Limb (tissue), 2 donors: ENCODE measurements around the gene LRRC52.

Experiments
- DNase-seq, 2 donors: peaks; one replicate each; pipeline ENCODE4 v3.0.0-alpha.2; 2016; ENCODE audit errors: extremely low spot score in 2 of 2

LRRC52 gene

DNA sequence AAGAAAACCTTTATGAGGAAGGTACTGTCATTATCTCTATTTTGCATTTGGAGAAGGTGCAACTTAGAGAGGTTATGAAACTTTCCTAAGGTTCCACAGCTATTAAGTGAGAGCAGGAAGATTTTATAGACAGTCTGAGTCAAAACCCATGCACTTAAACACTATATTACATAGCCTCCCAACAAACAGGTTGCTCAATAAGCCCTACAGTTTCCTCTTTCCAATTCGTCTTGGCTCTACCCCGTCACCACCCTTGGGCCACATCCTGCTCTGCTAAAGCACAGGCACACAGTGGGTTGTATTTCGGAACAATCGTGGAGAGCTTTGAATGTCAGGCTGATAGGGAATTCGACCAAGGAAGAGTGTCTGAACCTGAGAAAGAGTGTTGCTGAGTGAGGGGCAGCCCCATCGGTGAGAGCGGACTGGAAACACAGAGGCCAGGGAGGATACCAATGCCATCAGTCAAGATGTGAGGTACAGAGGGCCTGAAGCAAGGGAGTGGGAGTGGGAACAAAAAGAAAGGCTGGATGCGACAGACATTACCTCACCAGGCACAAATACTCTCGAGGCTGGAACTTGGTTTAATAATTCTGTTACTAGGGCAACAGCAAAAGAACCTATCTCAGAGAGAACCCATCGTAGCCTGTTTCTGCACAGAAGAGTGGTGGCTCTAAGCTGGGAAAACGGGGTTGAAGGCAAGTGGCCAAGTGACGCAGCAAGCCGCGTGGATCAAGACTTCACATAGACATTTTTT lies 6.3 kb upstream of the LRRC52 start:
- DNase-seq: no peak

DNA sequence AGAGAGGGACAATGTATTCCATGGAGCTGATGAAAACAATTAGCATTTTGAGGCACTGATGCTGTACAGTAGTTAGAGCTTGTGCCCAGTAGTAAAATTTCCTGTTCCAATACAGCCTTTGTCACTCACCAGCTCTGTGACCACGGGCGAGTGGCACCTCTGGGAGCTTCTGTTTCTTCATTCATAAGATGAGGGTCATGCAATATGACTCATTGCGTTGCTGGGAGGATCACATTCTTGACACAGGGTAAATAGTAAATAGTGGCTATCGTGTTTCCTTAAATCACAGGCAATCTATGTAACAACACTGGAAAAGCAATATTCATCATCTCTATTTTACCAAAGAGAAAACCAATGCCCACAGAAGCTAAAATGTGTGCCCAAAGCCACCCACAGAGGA lies 4.5 kb upstream of the LRRC52 start:
- DNase-seq: no peak

DNA sequence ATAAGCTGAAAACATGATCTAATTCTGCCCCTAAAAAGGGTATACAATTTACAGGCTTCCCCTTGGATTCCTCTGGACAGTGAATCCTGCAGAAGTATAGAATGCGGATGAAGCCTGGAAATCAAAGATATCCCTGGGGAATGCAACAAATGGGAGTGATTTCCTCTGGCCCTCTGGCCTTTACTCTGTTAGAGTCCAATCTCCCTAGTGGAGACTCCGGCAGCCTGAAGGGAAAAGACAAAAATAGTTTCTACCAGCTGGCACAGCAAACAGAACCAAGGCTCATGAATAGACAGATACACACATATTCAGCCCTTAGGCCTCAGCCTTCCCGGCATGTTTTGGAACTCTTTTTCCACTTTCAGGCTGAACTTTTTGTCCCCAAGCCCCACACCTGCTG lies 3.9 kb upstream of the LRRC52 start:
- DNase-seq: no peak

DNA sequence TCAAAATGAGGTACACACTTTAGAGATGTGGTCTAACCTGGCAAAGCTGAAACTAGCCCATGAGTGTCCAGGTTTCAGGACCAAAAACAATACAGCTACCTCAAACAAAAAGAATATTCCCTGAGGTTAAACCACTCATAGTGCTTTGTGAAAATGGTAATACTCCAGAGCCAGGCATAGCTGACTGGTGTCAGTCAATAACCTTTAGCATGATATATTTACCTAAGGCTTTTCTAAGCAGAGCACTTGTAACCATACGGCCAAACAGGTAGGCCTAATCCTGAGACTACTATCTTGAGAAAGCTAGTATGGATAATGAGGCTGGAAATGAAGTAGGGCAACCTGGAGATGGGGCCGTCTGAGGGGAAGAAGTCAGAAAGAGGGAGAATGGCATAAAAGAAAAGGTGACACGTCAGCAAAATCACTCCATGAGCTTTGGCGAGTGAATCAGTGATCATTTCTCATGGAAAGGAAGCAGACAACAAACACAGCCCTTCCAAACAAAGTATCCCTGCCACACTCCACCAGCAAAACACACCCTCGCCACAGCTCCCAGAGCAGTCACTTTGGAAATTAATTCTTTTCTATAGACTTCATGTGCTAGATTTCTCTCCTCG lies 1.7 kb upstream of the LRRC52 start:
- no peak for DNase-seq

DNA sequence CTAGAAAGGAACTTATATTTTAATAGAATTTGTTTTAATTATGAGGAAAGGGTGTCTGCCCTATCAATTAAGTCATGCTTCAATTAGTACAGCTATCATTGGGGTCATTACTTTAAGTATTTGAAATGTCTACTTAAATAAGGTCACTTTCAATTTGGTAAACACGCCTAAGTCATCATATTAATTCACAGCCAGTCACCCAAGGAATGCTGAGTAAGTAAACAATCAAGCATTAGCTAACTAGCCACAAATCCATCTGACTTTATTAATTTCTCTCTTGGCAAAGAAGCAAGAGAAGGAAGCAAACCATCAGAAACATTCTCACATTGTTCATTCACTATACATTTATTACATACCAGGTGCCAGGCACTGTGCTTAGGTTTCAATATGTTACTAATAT lies 1.2 kb upstream of the LRRC52 start:
- no peak for DNase-seq

DNA sequence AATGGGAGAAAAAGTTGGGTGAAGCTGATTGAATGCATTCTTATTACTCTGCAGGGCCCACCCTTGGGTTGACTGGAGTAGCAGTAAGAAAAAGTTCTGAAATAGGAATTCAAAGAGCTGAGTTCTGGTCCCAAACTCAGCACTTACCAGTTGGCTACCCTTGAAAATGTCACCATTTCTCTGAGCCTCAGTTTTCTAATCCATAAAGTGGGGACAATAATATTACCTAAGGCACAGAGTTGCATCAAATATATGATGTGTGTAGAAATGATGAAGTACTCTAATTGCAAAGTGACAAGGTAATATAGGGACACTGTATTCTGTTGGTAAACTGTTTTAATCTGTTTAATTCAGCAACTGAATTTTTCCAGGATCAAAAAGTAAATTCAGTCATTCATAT lies 1.2 kb downstream of the LRRC52 start:
- DNase-seq: no peak

DNA sequence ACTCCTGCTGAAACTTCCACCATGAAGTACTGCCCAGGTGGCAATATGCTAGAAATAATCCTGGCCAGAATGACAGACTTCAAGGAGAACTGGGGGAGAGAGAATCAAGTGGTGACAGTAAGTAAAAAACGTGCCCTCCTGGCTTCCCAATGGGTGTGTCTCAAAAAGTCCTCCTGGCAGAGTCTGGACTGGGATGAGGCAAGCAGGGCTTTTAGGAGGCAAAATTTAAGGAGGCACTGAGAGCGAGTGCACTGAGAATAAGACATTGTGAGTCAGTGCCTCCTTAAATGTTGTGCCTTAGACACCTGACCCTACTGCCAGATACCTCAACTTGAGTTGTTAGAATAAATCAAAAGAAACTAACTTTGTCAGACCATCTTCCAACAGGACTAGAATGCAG lies 2.2 kb downstream of the LRRC52 start:
- no peak for DNase-seq

DNA sequence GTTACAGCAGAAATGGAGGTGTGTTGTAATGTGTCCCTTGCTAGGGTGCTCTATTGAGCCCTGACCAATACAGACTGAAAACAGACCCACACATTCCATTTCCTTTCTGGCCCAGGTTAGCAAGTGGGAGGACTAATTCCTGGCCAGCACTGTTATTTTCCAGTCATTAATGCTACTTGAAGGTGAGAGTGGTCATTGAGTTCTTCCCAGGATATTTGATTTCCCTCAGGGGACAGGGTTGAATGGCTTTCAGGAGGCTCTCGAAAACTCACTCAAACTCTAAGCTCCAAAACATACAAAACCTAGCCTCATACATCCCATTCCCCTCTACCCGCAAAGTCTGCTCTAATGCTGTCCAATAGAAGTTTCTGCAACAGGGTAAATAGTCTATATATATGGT lies 6.2 kb downstream of the LRRC52 start:
- DNase-seq: peak in 1 of 2 donors; percentile 39

DNA sequence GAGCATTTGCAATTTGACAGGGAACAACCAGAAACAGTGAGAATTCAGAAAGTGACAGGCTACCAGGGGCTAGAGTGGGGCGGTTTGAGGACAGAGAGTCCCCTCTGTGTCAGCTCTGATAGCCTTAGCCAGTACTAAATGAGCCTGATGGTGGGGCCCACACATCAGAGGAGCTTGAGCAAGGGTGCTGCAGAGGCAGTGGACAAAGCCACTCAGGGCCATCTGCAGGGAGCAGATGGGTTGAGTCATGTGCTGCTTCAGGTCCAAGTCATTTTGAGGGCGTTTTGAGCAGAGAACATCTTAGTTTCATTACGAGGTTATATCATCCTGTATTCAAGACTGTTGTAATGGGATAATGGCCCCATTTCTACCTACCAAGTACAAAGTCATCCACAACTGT lies 7.7 kb downstream of the LRRC52 start:
- no peak for DNase-seq

DNA sequence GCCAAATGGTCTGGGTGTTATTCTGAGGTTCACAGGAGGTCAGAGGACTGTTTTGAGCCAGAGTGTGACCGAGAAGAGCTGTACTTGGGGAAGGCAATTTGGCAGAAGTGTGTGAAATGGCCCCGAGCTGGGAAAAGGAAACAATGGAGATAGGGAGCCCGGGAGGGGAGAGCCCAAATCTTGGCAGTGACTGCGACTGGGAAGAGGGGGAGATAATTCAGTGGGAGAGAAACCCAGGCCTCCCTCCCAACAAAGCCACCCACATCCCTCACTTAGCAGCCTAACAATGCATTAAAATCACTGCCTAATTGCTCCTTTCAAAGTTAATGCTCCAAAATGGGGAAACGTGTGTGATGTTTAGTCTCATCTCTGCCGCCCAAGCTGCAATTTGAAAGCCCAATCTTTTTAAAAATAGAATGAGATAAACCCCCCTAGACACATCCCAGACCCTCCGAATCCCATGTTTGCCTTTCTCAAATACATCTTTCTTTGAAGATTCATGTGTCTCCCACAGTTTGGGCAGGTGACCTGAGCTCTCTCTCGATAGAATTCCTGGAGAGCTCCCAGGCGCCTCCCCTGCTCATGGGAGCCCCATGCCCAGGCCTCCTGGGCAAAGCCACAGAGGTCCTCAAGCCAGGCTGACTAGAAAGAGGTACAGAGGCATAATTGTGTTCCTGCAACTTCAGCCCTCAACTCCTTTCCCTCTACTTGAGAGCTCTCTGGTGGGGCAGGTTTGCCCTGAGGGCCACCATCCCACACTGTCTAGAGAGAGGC lies 17.3 kb downstream of the LRRC52 start:
- DNase-seq: no peak

DNA sequence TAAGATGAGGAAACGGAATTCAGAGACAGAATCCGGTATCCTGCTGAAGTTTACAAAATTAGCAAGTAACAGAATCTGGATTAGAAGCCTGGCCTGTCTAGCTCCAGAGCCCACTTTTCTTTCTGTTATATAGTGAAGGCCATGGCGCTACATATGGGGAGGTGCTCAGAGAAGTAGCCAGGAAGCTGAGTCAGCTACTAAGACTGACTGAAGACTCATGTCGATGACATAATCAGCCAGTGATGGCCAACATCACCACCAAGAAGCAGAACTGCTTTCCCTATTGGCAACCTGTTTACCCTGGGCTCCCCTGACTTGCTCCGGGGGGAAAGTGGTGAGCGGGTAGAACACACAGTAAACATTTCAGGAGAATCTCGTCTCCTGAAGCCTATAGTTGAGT lies 18.8 kb downstream of the LRRC52 start:
- DNase-seq: no peak

DNA sequence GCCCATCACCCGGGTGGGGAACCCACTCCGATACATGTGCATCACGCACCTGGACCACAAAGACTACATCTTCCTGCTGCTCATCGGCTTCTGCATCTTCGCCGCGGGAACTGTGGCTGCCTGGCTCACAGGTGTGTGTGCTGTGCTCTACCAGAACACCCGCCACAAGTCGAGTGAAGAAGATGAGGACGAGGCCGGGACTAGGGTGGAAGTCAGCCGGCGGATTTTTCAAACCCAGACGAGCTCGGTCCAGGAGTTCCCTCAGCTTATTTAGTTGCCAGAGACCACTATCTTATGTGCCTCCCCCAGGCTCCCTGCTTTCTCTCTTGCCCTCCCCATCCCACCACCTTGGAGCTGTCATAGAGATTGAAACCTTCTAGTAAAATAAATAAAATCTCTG lies 19.8 kb downstream of the LRRC52 start:
- DNase-seq: no peak

DNA sequence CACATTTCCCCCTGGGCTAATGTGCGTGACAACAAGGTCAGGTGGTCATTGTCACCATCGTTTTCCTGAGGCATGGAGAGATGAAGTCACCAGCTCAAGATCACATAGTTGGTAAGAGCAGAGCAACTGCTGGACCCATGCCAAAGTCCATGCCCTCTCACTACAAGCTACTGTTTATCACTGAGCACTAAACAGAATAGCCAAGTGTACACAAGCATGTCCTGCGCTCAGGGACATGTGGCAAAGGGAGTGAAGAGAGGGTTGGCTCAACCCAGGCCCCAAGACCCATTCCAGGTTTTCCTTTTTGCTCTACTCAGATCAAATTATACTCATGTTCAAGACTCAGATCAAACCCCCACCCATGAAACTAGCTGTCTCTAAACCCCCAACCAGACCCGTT lies 20.8 kb downstream of the LRRC52 start:
- no peak for DNase-seq

DNA sequence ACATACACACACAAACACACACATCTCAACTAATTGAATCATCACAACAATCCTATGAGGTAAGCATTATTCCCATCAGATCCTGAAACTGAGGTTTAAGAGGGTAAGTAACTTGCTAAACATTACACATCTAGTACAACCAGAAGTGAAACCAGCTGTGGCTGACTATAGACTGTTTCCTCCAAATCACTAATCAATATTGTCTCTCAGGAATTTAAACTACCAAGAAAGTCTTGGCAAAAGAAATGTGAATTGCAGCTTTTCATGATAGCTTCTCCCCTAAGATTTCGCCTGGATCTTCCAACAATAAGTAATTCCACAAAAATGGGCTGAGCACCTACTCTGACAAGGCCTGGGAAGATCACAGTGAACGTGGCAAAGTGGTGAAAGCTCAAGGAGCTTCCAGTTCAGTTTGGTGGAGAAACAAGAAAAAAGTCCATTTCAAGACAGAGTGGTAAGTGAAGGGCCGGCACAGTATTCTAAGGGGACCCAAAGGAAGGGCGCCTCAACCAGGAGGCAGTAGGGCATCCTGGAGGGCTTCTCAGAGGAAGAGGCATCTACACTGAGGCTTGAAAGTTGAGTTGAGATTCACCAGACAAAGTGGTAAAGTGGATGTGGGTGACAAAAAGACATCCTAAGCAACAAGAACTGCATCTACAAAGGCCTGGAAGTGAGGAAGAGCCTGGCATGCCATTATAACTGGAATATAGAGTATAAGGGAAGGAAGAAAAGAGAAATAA lies 22.1 kb downstream of the LRRC52 start:
- no peak for DNase-seq

DNA sequence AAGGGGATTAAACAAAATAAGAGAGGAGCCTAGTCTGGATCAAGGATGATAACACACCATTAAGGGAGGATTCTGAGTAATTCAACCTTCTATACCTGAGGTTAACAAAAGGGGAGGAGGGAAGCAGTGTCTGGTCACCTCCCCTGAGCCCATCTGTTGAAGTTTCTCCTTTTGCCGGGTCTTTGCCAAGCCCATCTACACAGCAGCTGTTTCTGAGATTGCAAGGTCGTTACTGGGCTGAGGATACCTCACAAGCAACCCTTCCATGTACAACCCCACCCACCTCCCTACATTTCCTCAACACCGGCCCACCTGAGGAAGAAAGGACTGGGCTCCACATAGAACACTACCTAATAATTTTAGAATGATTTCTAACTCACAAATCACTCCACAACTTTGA lies 26.3 kb downstream of the LRRC52 start:
- DNase-seq: no peak

DNA sequence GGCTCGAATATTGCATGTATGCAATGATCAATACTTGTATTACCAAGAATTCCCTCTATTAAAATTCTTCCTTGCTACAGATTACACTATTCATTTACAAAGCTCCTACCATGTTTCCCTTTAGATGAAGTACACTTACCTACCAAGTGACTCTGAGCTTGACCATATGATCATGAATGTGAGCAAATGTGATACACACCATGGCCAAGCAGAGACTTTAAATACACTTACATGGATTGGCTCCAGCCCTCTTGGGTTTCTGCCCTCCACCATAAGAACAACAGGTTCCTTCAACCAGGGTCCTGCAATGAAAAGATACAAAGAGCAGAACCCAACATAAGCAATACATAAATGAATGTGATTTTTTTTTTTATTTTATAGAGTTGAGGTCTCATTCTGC lies 30.0 kb downstream of the LRRC52 start:
- DNase-seq: no peak

DNA sequence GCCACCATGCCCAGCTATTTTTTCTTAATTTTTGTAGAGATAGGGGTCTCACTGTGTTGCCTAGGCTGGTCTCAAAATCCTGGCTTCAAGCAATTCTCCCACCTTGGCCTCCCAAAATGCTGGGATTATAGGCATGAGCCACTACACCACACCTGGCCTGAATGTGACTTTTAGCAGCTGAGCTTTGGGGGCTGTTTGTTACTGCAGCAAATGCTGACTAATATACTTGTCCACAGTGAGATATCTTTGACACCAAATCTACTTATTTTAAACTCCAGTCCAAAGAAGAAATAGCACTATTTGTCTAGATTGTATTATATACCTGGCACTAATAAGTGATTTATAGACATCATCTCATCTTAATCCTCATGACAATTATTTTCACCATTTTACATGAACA lies 30.5 kb downstream of the LRRC52 start:
- DNase-seq: no peak

DNA sequence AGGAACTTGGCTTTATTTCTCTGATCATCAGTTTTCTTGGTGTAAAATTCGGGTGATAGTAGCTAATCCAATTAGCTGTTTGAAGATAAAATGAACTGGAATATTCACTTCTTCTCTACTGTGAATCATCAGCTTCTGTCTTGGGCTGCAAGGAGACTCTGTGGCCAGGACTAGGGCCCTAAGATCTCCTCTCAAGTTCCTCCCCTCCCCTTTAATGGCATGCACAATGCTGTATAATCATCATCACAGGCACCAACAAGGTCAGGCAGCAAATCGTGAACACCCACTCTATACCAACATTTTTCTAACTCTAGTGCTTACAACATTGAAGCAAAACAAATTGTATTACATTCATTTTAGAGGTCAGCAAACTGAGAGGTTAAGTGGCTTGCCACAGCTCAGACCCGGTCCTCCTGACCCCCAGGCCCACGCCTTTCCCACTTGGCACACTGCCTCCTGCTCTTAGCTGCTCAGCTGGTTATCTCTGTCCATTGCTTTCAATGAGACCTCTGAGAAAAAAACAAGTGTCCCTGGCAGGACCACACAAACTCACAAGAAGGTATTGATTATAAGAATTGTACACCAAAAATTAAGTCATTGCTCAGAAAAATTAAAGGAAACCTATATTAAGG lies 31.8 kb downstream of the LRRC52 start:
- no peak for DNase-seq

DNA sequence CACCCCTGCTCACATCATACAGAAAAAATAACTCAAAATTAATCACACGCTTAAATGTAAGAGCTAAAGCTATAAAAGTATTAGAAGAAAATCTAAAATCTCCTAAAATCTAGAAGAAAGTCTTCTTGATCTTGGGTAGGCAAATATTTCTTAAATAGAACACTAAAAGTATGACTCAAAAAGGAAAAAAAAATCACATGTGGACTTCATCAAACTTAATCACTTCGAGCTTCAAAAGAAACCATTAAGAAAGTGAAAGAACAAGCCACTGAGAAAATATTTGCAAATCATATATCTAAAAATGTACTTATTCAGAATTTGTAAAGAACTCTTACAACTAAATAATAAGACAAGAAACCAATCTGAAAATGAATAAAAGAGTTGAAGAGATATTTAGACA lies 32.7 kb downstream of the LRRC52 start:
- DNase-seq: no peak

DNA sequence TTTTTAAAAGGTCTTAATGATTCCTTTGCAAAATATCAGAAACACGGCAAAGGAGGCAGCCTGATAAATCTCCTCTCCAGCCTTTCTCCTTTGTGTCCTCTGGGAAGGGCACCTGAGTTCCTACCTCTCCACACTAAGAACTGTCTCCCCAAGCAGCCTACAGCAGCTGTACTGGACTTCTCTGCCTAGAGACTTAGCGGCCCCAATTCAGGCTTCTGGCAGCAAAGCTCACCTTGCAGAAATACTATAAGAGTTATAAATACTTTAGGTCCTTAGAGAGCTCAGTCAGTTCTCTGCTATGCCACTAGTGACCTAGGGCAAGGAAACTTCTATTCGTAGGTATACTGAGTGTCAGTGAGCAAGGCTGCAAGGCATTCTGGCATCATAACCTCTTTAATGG lies 33.9 kb downstream of the LRRC52 start:
- DNase-seq: no peak
